Stimulated activated CD8-positive, alpha-beta memory T cell treated with anti-CD3 and anti-CD28 coated beads, Interleukin-4, amount 100 ng/mL, for 48 hours (primary cell): ENCODE measurements around the gene GSTM5.
"Not testable (repeated sequence)": the region's sequence is repeated elsewhere in the genome, so short reads cannot be mapped to it uniquely, and the experiment has no call there.

Source experiments
- DNase-seq: peaks from one replicate; pipeline ENCODE4 v3.0.0-alpha.2; 2020

Gene GSTM5

GRCh38 chr1:109762821-109763645 lies 51.0 kb downstream of the GSTM5 start:
- DNase-seq, result no peak

GRCh38 chr1:109763646-109764415 lies 51.8 kb downstream of the GSTM5 start, which contains the start of gene EPS8L3:
EPS8L3 (minus strand) TSS chr1:109763923; CDS start chr1:109761749, 2,174 bp downstream.
- DNase-seq, result no peak

GRCh38 chr1:109764561-109765482 lies 52.8 kb downstream of the GSTM5 start:
- DNase-seq, result no peak

GRCh38 chr1:109765483-109765815 lies 53.4 kb downstream of the GSTM5 start:
- DNase-seq, result no peak

GRCh38 chr1:109765896-109766615 lies 54.0 kb downstream of the GSTM5 start:
- no peak for DNase-seq

GRCh38 chr1:109766991-109767636 lies 55.1 kb downstream of the GSTM5 start:
- not testable (repeated sequence) for DNase-seq
